Measurements from ENCODE around the gene TPD52L2.

The TPD52L2 gene

DNA sequence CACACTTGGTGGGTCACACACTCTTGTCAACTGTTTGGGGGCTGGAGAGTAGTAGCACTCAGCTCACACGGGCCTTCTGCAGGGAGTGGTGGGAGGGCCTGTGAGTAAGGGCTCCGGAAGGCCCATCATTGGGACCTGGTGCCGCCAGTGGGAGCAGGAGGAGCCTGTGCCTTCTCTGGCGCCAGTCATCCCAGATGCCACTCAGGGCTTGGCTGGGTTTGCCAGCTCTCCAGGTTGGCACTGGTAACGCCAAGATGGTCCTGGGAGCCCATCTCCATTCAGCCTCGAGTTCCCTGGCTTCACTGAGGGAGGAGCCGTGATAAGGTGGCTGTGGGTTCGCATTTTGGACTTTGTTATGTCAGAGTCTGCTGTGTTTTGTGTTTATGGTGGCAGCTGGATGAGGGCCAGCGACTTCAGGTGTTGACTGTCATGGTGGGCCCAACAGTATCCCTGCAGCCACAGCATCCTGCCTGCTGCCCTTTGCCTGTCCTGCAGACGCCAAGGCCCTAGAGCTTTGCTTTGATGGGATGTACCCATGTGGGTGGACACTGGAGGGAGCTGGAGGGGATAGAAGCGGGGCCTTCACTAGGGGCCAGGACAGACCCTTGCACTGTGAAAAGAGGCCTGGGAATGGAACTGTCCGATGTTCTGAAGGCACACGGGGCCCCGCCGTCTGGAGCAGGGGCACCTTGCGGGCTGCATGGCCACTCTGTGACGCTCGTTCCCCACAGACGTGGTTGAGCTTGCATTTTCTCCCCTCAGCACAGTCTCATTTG lies 16.6 kb downstream of the TPD52L2 start:
- no peak for DNase-seq

DNA sequence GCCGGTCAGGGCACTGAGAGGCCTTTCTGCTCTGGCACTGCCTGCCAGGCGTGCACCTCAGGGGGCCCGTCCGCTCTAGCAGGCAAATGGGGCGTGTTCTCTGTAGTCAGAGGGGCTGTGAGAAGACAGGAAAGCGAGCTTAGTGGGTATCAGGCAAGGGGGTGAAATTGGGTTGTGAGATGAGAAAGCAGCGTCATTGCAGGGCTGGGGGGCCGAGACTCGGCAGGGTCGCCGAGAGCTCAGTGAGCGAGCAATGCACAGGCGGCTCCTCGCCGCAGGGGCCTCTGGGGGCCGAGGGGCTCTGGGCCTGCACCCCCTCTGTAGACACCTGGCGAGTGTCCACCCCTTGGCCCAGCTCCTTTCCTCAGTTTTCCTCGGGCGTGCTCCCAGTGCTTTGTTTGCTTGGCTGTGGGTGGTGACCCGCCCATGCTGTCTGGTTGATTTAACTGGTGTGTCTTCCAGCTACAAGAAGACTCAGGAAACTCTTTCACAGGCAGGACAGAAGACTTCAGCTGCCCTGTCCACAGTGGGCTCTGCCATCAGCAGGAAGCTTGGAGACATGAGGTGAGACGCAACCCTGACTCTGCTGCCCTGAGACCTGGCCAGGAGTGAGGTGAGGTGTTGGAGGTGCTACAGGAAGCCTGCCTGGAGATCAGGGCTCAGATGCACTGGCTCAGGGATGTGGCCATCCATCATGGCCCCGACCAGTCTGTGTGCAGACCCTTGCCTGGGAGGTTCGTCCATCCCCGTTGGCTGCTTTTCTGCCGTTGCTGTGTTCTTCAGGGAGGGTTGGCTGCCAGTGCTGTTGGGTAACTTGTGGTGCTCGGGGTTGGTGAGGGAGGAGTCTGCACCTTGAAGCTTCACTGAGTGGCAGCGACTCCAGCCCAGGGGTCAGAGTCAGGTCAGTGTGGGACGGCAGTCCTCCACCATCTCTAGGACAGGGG lies 17.5 kb downstream of the TPD52L2 start:
- no peak for DNase-seq

DNA sequence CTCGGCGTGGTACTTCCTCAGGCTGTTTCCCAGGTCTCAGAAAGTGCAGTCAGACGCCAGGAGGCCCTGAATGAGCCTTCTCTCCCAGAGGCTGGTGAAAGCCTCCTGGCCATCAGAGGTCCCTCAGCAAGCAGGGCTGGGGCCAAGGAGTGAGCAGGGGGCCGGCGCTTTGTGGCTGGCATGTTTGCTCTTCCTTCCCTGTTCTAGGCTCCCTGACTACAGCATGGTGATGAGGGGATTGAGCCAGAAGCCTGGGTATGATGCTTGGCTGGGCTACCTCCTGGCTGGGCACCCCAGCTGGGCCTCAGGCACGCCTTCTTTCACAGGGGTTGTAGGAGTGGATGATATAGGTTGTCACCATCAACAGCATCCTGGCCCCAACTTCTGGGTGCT lies 18.1 kb downstream of the TPD52L2 start:
- DNase-seq, result no peak

DNA sequence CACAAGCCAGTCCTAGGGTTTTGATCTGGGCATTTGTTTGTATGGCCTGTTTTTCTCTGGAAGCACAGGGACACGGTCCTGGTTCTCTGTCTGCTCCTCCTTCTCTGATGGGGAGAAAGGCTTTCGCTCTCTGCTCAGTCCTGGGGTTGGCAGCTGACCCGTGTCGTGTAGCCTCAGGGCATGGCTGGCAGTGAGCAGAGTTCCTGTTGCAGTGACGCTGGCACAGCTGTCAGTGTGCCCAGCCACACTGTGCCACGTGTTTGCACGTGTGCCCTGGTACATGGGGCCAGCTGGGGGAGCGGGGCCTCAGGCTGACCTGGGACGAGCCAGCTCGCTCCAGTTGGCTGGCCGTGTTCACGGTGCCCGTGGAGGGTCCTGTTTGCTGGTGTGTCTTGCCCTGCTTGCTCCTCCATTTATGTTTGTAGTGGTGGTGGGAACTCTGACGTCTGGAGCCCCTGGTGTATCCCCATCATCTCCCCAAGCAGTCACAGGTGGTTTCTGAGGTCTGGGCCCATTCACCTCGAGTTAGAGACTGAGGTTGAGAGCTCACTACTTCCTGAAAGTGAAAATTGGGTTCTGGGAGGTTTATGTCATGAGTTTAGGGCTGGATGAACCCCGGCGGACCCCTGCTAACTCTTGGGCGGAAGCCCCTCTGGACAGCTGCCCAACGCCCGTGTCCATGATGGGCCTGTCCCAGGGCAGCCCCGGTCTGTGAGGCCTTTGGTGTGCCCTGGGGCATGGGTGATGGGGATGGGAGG lies 19.6 kb downstream of the TPD52L2 start:
- no peak for DNase-seq

DNA sequence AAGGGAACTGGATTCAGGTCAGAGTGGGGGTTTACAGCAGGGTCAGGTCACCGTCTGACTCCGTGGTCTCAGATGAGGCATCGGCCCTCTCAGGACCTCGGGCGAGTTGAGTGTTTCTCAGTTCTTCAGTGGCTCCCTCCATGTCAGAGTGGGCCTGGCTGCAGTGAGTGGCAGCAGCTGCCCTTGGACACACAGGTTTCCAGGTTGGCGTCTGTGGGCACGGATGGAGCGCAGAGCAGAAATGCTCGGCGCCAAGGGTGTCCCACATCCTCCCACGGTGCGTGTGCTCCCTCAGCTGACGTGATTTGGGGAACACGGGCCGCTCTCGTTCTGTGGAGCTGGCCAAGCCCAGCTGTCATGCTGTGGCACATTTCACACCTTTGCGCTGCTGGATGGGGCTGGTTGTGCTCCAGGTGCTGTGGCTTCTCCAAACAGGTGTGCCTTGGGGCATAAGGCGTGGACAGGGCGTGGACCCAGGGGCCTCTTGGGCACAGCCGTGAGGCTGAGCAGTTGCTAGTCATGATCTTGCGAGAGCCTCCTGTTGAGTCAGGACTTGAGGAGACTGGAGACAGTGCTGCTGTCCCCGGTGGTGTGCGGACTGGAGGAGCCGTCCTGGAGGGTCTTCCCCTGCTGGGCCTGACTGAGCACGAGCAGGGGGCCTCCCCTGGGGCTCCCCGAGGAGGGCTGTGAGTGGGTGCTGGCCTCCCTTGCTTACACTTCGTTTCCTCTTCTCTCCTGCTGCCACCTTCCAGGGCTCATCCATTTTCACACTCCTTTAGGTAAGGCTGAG lies 20.4 kb downstream of the TPD52L2 start:
- no peak for DNase-seq

DNA sequence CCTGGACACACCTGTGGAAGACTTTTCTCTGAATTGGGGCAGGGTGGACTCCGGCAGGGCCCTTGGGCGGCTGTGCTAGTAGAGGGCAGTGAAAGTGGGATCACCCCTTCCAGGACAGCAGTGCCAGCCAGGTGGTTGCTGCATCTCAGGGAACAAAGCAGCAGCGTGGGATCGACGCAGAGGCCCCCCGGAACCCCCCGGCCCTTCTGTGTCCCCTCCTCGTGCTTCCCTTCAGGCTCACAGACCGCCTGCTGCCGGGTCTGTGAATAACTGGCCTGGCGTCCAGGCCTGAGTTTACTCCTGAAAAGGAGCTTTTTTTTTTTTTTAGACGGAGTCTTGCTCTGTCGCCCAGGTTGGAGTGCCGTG lies 21.0 kb downstream of the TPD52L2 start:
- no peak for DNase-seq

DNA sequence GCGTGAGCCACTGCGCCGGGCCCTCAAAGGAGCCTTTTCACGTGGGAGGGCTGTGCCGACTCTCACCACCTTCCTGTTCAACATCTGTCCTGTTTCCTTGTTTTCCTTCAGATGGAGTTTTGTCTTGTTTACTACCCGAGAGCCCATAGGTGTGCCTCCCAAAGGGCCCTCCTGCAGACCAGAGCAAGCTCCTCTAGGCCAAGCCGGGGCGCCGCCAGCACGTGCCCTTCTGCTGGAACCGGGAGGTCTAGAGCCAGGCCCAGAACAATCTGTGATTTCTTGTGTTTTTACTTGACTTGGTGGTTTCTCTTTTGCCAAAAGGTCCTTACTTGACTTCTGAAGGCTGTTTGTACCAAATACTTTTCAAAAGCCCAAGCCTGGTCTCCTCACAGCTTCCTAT lies 21.9 kb downstream of the TPD52L2 start:
- no peak for DNase-seq

DNA sequence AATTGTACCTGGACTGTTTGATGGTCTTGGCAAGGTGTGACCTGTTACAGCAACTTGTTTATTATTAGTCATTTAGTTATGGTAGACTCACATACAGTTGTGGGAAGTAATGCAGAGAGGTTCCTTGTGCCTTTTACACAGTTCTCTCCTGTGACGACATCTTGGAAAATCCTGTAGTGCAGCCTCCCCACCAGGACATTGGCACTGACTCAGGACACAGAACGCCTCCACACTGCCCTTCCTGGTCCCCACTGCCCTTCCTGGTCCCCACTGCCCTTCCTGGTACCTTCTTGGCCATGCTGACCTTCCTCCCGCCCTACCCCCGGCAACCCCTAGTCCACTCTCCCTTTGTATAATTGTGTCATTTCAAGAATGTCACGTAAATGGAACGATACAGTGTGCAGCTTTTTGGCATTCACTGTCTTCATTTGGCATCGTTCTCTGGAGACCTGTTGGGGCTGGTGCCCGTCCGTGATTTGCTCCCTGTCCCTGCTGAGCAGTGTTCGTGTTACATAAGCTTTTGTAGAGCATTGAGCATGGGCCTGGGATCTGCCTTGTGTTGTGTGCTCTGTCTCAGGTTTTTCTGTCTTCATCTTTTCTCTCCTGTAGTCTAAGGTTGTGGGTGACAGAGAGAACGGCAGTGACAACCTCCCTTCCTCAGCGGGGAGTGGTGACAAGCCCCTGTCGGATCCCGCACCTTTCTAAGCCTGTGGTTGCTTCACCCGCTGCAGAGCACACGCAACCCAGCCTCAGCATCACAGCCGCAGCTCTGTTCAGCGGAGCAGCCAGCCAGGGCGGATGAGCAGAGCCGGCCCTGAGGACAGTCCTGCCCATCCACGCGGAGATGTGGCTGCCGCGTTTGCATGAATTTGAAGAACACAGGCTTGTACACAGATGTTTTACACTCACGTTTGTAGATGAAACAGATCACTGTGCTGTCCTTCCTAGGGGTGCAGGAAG lies 24.5 kb downstream of the TPD52L2 start:
- peak; percentile 57 for DNase-seq

DNA sequence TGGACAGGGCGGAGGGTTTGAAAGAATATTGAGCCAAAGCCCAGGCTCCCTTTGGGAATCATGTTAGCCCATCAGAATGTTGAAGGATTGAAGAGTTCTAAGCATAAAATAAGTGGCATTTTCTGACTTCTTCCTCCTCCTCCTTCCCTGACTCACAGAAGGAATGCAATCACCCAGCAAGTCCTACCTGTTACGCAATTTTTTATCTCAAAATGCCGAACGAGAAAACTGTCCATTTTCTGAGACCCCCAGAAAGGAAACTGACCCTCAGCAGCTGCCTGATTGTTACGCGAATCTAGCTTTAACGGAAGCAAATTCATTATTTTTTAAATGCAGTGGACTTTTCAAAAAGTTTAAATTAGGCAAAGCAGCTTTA lies 25.1 kb downstream of the TPD52L2 start:
- DNase-seq, result no peak

DNA sequence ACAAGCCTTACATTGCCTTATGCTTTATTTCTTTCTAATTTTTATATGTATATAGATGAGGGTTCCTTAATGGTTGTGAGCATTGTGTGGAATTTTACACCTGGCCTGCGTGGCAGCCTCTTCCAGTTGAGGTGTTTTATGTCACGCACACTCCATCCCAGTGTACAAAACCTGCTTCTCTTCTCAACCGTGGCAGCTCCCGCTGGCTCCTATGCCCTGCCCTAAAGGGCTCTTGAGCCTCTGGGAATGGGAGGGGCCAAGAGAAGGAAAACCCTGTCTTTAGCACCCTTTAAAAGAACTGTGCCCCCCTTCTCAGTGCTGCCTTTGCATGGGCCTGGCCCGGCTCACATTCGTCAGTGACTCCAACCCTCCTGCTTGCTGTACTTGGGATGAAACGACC lies 25.5 kb downstream of the TPD52L2 start:
- DNase-seq, result no peak

DNA sequence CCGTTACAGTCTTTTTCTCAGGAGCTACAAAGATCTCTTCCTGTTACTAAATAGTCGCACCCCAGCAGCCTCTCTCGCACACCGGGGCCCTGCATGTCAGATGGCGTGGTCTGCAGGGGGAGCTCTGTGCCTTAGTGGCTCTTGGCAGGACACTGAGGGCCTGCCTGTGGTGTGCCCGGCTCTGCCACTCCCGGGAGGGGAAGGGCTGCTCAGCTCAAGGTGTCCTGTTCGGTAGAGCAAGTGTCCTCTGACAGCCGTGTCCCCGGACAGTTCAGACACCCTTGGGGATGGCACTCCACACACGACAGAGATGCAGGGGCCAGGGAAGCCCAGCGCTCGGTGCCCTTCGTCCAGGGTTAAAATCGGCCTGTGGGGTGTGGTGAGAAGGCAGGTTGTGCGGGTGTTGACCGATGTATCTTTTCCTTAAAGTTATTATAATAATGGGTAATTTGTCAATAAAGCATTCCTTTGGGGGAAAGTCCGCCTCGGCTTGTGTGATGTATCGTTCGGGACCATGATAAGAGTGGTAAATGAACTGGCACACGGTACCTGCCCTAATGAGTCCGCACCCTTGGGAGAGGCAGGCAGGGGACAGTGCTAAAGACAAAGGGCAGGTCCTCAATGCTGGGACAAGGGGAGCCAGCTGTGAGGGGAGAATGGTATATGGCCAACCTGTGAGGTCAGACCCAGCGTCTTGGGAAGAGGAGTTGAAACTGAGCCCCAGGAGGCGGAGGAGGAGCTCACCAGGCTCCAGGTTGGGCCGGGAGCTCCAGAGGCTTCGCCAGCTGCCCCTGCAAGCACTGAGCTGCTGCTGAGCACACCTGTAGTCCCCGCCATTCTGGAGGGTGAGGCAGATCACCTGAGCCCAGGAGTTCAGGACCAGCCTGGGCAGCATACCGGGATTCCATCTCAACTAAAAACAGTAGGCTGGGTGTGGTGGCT lies 26.3 kb downstream of the TPD52L2 start:
- no peak for DNase-seq

DNA sequence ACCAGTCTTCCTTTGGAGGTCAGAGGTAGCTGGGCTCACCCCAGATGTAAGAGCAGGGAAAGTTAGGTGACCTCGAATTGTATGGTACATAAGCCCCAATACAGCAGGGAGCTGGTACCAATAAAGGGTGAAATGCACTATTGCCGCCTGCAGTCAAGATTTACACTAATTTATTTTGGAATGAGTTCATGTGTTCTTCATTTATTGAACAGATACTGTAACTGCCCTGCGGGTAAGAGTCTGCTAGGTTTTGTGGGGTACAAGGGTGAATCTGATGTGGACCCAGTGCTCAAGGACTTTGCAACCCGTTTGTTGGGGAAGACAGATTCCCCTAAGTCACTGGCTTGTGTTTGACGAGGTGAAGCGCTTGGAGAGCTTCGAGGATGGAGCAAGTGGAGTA lies 27.3 kb downstream of the TPD52L2 start:
- no peak for DNase-seq

DNA sequence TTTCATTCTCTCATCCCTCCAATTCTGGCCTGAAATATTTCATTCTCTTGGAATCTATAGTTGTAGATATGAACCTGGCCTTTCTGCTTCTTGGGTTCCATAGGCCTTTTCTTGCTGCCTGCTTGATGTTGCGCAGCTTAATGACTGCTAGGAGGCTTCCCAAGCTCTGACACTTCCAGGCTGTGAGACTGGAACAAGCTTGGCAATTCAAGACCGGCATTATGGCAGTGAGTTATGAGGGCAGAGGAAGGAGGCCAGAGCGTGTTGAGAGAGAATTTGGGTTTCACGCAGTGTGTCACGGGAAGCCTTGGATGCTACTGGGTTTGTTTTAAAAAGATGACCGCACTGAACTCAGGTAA lies 28.9 kb downstream of the TPD52L2 start:
- no peak for DNase-seq

DNA sequence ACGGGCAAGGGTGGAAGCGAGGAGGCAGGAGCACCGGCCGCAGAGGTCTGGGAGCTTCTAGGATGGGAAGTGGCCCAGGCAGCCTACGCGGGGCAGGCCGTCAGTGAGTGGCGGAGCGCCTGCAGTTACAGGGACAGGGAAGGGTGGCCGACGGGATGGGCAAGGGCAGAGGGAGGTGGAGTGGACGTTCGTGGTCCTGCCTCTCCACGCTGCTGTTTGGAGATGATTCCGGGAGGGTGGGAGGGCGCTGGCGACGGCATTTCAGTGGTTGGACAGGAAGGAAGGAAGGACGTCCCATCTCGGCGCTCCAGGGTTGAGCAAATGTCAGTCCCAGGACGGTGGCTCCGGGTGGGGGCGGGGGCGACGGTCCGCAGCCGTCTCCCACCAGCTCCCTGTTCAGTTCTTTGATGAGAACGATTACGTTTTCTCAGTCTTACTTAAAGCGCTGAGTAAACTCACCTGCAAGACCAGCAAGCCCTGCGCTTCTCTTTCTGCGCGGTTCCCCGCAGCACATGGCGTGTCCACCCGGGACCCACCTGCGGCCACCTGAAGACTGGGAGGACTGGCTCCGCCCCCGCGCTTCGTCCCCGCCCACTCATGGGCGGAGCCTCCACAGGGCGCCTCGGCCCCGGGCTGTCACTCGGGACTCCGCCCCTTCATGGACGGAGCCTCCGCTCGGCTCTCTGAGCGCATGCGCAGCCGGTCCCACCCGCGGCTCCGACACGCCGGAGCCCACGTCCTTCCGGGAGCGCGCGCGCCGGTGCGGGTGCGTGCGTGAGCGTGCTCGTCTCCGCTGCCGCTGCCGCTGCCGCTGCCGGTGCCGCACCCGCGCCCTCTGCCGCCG lies 29.5 kb downstream of the TPD52L2 start, which contains the start of gene DNAJC5:
Gene DNAJC5, plus strand, starts transcription at position 769 of the 844 bp plus-strand sequence. CDS start 33,220 bp downstream, outside the sequence.
- DNase-seq, result peak; percentile 83 to 90

DNA sequence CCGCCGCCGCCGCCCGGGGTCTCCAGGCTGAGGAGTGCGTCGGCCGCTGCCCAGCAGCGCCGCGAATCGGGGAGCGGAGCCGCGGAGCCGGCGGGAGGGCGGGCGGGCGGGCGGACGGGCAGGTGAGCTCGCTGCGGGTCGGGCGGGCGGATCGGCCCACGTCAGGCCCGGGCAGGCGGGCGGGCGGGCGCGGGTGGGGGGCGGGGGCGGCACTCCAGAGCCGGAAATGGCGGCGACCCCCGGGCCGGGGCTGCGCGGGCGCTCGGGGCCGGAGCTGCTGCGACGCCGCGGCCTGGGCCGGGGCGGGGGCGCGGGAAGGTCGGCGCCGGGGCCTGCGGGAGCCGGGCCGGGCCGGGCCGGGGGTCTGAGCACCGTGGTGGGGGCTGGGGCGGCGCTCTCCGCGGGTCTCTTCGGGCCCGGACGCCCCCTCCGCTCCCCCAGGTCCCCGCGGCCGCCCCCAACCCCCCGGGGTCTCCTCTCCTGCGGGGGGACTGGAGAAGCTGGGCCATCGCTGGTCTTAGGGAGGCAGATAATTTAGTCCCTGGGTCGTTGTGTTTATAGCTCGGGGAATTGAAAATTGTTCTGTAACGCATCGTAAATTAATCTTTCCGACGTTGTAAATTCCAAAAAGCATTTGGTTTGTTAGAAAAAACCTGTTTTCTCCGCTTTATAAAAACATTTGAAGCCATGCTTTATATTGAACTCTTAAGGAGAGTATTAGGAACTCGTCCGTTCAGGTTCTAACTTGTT lies 30.3 kb downstream of the TPD52L2 start:
- DNase-seq, result no peak

DNA sequence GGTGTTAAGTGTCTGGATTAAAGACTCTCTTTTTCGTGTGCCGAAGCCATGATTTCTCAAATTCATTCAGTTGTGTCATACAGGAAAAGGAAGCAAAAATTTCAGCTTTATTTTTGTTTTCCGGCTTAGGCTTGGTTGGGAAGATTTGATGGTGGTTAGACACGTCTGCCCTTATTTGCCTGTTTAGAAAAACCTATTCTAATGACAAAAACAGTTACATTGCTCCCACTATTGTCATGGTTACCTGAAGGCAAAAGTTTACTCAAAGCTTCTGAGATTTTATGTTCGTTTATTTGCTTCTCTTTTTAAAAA lies 30.8 kb downstream of the TPD52L2 start:
- no peak for DNase-seq

DNA sequence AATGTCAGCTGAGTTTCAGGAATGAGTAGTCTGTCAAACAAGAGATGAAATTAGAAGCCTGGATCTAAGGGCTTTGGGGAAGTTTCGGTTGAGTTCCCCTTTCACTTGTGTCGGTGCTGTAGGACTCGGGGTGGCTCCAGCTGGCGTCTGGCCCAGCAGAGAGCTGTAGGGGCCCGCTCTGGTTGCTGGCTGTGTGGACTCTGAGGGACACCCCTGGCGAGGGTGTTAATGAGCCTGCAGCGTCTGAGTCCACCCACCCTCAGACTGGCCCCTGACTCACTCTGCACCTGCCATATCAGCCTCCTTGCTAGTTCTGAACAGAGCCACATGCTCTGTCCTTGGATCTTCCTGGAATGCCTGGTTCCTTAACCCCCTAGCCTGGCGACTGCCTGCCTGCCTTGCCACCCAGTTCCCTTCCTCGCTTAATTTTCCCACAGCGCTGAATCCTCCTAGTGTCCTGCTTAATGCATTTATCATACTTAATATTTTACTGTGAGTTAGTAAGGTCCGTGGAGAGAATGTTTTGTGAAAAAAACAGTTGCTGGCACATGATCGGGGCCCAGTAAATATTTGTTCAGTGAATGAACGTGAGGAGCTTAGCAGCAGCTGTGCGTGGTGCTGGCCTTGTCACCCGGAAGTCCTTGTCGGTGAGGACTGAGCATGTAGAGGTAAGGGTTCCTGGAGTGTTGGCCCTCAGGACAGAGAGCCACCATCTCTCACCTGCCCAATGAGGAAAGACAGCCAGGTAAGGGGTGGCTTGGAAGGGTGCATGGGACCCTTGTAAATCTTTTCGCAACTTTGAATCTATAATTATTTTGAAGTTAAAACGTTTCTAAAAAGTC lies 31.4 kb downstream of the TPD52L2 start:
- no peak for DNase-seq

All from cerebellar nuclear complex (tissue), 1 donor.